GM19099 (cell line): ENCODE data around the gene SPATA13.

ENCODE experiments used
- POLR2A ChIP-seq: IDR thresholded peaks from 3 replicates; pipeline ENCODE4 v1.6.1; 2011; ENCODE audit warnings: low read depth; ENCODE audit not compliant: insufficient read length; ENCODE audit errors: extremely low read depth

SPATA13 gene

GRCh38 chr13:24257497-24257896, 97.0 kb downstream of the SPATA13 start:
- TF ChIP-seq POLR2A, result no peak

DNA sequence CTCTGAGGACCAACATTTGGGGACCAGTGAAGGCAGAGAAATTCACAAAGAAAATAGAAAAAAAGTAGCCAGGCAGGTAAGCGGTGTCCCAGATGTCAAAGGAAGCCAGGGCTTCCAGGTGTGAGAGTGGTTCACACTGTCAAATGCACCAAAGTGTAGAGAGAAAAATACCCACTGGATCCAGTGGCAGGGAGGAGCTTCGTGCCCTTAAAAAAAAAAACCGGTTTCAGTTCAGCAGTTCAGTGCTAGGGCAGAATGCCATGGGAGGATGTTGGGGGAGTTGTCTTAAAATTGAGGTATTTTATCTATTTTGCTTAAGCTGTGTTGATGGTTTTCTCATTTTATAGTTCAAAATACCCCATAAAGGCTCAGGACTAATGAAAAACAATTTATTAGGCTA, 101.0 kb downstream of the SPATA13 start:
- TF ChIP-seq POLR2A, result no peak

DNA sequence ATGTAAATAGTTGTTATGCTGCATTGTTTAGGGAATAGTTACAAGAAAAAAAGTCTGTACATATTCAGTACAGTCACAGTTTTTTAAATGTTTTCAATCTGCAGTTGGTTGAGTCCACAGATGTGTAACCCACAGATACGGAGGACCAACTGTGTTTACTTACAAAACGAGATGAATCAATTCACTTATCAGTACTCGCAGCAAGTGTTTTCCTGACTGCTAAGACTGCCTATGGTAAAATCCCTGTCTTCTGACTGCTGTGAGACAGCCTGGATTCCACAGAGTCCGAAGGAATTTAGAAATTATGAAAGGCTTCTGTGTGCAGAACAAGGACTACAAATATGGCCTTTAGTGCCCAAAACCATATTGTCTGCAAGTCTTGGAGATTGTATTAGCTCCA, 103.1 kb downstream of the SPATA13 start:
- TF ChIP-seq POLR2A, result no peak

GRCh38 chr13:24264976-24265375, 104.5 kb downstream of the SPATA13 start:
- no peak for TF ChIP-seq POLR2A

- no peak for TF ChIP-seq POLR2A
These were observed 104.9 kb downstream of the SPATA13 start for GRCh38 chr13:24265453-24265852.

DNA sequence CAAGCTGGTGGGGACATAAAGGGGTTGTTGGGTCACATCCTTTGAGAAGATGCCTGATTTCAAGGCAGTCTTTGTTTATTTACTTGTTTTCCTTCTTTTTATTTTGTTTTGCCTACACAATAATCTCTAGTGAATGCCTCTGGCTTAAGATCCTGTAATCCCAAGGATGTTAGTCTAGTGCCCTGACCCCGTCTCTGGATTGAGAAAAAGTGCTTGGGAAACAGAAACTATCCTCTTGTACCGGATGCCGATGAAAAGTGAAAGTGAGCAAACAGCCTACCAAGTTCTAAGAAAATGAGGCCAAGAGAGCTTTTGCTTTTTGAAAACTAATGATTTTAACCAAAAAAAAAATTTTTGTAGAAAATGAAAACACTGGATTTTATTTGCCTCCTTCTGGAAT, 106.8 kb downstream of the SPATA13 start:
- no peak for TF ChIP-seq POLR2A

GRCh38 chr13:24267801-24268200, 107.3 kb downstream of the SPATA13 start:
- no peak for TF ChIP-seq POLR2A

DNA sequence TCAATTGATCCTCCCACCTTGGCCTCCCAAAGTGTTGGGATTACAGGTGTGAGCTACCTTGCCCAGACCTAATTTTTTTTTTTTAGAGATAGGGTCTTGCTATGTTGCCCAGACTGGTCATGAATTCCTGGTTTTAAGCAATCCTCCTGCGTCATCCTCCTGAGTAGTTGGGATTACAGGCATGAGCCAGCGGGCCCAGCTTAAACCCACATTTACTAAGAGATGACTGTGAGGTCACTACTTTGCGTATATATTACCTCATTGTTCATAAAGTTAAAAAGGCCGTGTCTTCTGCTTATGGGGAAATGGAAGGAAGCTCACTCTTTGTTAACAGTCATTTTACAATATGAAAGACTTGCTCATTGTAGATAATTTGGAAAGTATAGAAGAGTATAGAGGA, 109.3 kb downstream of the SPATA13 start:
- TF ChIP-seq POLR2A, result no peak

DNA sequence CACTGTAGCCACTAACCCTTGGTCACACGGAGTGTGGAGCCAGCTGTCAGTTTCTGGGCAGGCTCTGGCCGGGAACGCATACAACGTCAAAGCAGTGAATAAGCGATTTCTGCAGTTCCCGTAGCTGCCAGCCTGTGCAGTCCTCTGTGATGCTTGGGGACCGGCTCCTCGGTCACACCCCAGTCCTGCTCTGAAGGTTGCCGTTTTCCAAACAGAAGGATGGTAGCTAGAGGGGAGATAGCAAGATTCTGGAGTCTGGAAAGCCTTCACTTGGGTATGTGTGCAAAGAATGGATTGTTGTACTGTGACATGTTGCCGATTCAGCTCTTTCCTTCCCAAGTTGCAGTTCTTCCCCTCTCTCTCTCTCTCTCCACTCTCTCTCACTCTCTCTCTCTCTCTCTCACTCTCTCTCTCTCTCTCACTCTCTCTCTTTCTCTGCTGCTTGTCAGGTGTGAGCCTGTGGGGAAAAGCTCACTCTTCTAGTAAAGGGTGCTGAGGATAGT, 110.2 kb downstream of the SPATA13 start:
- peak; percentile 49 for TF ChIP-seq POLR2A

- no peak for TF ChIP-seq POLR2A
These were observed 110.7 kb downstream of the SPATA13 start for GRCh38 chr13:24271231-24271600.

DNA sequence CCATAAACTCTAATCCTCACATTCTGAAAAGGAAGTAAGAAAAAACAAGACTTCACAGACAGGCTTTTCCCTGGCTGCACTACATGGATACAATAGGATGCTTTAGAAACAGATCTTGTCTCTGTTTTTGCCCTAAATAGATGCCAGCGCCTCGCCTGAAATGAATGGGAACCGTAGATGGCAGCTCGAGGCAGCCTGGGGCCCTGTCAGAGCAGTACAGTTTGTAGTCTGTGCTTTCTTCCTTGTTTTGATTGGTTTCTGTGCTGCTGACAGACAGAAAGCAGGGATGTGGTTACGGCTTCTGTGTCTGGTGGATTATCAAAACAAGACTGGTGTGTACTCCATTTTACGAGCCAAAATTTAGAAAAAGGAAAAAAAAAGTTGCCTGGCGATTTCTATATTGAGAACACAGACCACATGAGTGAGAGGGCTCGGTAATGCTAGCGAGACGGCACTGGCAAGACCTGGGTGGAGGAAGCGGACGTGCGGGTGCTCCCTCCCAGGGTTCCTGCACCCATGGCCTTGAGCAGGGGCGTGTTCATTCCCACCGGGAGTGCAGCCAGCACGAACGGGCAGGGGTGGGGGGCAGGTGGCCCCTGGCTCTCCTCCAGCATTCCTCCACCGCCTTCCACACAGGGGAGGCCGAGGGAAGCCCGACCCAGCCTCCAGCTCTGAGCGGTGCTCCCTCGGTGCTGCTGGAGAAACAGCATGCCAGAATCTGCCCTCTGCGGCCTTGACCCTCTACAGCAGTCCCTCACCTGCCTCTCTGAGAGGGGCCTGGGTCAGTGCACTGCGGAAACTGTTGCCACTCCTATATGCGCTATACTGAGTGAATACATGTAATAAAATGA, 111.3 kb downstream of the SPATA13 start:
- peak; percentile 28 for TF ChIP-seq POLR2A

DNA sequence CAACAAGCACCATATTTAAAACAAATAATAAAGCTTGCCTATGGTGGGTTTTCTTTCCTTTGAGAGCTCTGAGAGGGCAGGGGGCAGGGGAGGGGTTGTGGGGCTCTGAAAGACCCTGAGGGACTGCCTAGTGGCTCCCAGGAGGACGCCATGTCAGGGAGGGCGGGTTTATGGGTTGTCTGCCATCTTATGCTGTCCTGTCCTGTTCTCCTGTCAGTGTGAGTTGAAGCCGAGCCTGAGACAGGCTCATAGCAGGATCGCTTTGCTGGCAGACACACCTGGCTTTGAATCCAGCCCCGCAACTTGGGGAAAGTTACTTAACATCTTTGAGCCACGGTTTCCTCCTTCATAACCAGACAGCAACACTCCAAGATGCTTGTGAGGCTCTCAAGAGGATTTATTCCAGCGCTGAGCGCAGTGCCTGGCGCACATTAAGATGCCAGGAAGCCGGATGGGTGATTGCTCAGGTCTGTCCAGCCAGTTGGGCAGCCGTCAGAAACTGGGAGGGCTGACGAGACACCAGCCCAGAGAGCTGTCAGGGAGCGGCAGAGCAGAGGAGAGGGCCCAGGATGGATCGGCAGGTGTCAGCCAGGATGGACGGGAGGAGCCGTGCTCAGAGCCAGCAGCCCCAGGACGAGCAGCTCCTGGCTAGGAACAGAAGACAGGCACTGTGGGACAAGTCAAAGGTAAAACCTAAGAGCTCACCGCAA, 112.1 kb downstream of the SPATA13 start:
- TF ChIP-seq POLR2A, result no peak

GRCh38 chr13:24273926-24274325, 113.4 kb downstream of the SPATA13 start:
- no peak for TF ChIP-seq POLR2A

- peak; percentile 48 for TF ChIP-seq POLR2A
These were observed 114.0 kb downstream of the SPATA13 start for GRCh38 chr13:24274452-24275021.

GRCh38 chr13:24275041-24275440, 114.5 kb downstream of the SPATA13 start:
- no peak for TF ChIP-seq POLR2A

GRCh38 chr13:24276306-24276705, 115.8 kb downstream of the SPATA13 start:
- no peak for TF ChIP-seq POLR2A
